ENCODE measurements around the gene WDR13.

DNA sequence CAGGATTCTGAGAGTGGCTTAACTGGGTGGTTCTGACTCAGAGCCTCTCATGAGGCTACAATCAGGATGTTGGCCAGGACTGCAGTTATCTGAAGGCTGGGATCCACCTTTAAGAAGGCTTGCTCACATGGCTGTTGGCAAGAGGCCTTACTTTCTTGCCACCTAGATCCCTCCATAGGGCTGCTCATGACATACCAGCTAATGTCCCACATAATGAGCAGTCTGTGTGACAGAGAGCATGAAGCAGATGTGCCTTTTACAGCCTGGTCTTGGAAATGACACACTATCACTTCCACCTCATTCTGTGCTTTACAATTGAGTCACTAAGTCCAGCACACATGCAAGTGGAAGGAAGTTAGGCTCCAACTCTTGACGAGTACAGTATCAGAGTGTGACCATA, 27.3 kb upstream of the WDR13 start:
- TF ChIP-seq, protein P1, sequence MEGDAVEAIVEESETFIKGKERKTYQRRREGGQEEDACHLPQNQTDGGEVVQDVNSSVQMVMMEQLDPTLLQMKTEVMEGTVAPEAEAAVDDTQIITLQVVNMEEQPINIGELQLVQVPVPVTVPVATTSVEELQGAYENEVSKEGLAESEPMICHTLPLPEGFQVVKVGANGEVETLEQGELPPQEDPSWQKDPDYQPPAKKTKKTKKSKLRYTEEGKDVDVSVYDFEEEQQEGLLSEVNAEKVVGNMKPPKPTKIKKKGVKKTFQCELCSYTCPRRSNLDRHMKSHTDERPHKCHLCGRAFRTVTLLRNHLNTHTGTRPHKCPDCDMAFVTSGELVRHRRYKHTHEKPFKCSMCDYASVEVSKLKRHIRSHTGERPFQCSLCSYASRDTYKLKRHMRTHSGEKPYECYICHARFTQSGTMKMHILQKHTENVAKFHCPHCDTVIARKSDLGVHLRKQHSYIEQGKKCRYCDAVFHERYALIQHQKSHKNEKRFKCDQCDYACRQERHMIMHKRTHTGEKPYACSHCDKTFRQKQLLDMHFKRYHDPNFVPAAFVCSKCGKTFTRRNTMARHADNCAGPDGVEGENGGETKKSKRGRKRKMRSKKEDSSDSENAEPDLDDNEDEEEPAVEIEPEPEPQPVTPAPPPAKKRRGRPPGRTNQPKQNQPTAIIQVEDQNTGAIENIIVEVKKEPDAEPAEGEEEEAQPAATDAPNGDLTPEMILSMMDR (IDR thresholded peaks at IDR 0.05; ENCODE audit: borderline replicate concordance, extremely low read depth, low read length, poor library complexity, severe bottlenecking) = no peak
- no peak for TF ChIP-seq EZH2 (IDR thresholded peaks at IDR 0.05; ENCODE audit: borderline replicate concordance, low read depth, low read length, severe bottlenecking)
